GM12801 (cell line): ENCODE measurements around the gene IGSF9.

Experiments used
- CTCF ChIP-seq: IDR thresholded peaks from one replicate; pipeline ENCODE4 v1.5.1; 2011; ENCODE audit warnings: control low read depth; ENCODE audit not compliant: insufficient read length; ENCODE audit errors: extremely low read depth

Gene IGSF9

GRCh38 chr1:159981351-159982055 lies 36.1 kb upstream of the IGSF9 start:
- no peak for TF ChIP-seq CTCF

GRCh38 chr1:159980786-159981185 lies 35.4 kb upstream of the IGSF9 start:
- TF ChIP-seq CTCF: no peak

GRCh38 chr1:159980076-159980475 lies 34.7 kb upstream of the IGSF9 start:
- no peak for TF ChIP-seq CTCF

- TF ChIP-seq CTCF: no peak
Measured at GRCh38 chr1:159979257-159979656, 33.8 kb upstream of the IGSF9 start.

- no peak for TF ChIP-seq CTCF
Measured at GRCh38 chr1:159978107-159978398, 32.6 kb upstream of the IGSF9 start.

- TF ChIP-seq CTCF: no peak
Measured at GRCh38 chr1:159977364-159978106, 32.1 kb upstream of the IGSF9 start.

GRCh38 chr1:159974350-159974965 lies 29.0 kb upstream of the IGSF9 start:
- no peak for TF ChIP-seq CTCF
